ENCODE results near the gene FAM13A. TPM values are rescaled to one million over a fixed set of nuclear protein-coding genes. Genes with fewer than 3 reads are reported as not detected.
"Not testable (repeated sequence)": the region's sequence is repeated elsewhere in the genome, so short reads cannot be mapped to it uniquely, and the experiment has no call there.

Gene FAM13A
- total RNA-seq, 1 donor from 2014 or later: 0.26 TPM

GRCh38 chr4:88963817-88964216 is 93.2 kb downstream of the FAM13A start:
- peak in 1 of 2 donors; percentile 0 for DNase-seq (ENCODE audit: low read depth in 2 of 2)

- DNase-seq (ENCODE audit: low read depth in 2 of 2): no peak
Measured at GRCh38 chr4:88962396-88962795, 94.6 kb downstream of the FAM13A start.

- DNase-seq (ENCODE audit: low read depth in 2 of 2): peak; percentile 7 to 36
Measured at GRCh38 chr4:88960576-88960975, 96.4 kb downstream of the FAM13A start.

GRCh38 chr4:88958080-88958479 is 98.9 kb downstream of the FAM13A start:
- no peak for DNase-seq (ENCODE audit: low read depth in 2 of 2)

GRCh38 chr4:88957570-88957969 is 99.4 kb downstream of the FAM13A start:
- DNase-seq (ENCODE audit: low read depth in 2 of 2): no peak

- DNase-seq (ENCODE audit: low read depth in 2 of 2): no peak
Measured at GRCh38 chr4:88955580-88956380, 101.2 kb downstream of the FAM13A start.

- DNase-seq (ENCODE audit: low read depth in 2 of 2): no peak
Measured at GRCh38 chr4:88953400-88953799, 103.6 kb downstream of the FAM13A start.

- no peak for DNase-seq (ENCODE audit: low read depth in 2 of 2)
Measured at GRCh38 chr4:88952081-88952480, 104.9 kb downstream of the FAM13A start.

- DNase-seq (ENCODE audit: low read depth in 2 of 2): no peak
Measured at GRCh38 chr4:88949605-88950004, 107.4 kb downstream of the FAM13A start.

GRCh38 chr4:88940506-88940905 is 116.5 kb downstream of the FAM13A start:
- DNase-seq (ENCODE audit: low read depth in 2 of 2): no peak

- DNase-seq (ENCODE audit: low read depth in 2 of 2): no peak
Measured at GRCh38 chr4:88939697-88940096, 117.3 kb downstream of the FAM13A start.

GRCh38 chr4:88938138-88938537 is 118.8 kb downstream of the FAM13A start:
- DNase-seq (ENCODE audit: low read depth in 2 of 2): no peak

- no peak for DNase-seq (ENCODE audit: low read depth in 2 of 2)
Measured at GRCh38 chr4:88937081-88937480, 119.9 kb downstream of the FAM13A start.

GRCh38 chr4:88933414-88934160 is 123.4 kb downstream of the FAM13A start:
- no peak for DNase-seq (ENCODE audit: low read depth in 2 of 2)

- no peak for DNase-seq (ENCODE audit: low read depth in 2 of 2)
Measured at GRCh38 chr4:88928852-88929251, 128.1 kb downstream of the FAM13A start.

- no peak for DNase-seq (ENCODE audit: low read depth in 2 of 2)
Measured at GRCh38 chr4:88927420-88927819, 129.6 kb downstream of the FAM13A start.

- DNase-seq (ENCODE audit: low read depth in 2 of 2): no peak
Measured at GRCh38 chr4:88919056-88919455, 137.9 kb downstream of the FAM13A start.

GRCh38 chr4:88913181-88913580 is 143.8 kb downstream of the FAM13A start:
- DNase-seq (ENCODE audit: low read depth in 2 of 2): not testable (repeated sequence)

GRCh38 chr4:88911246-88912212 is 145.5 kb downstream of the FAM13A start:
- no peak for DNase-seq (ENCODE audit: low read depth in 2 of 2)

- no peak for DNase-seq (ENCODE audit: low read depth in 2 of 2)
Measured at GRCh38 chr4:88910101-88910500, 146.9 kb downstream of the FAM13A start.

GRCh38 chr4:88908521-88908920 is 148.5 kb downstream of the FAM13A start:
- no peak for DNase-seq (ENCODE audit: low read depth in 2 of 2)

- no peak for DNase-seq (ENCODE audit: low read depth in 2 of 2)
Measured at GRCh38 chr4:88908003-88908402, 149.0 kb downstream of the FAM13A start.

Measured in dermis microvascular lymphatic vessel endothelial cell (primary cell).